Measurements from ENCODE around the gene NEGR1.

Gene NEGR1

DNA sequence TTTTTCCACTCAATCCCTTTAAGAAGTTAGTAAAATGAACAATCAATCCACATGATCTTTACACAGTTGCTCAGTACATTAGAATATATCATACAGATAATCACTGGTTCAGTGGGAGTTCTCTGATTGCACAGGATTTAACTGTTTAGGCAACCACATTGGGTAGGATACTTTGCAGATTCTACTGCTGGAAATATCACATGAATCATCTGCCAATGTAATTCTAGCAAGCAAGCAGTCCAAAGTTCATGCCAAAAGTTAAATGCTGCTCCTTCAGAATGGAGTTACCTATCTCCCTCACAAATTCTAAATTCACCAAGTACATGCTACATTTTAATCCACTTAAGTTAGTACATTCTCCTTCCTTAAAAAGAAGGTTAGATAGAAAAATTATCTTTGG is 52.4 kb downstream of the NEGR1 start:
- DNase-seq: no peak

GRCh38 chr1:72227667-72228066 is 54.7 kb downstream of the NEGR1 start:
- DNase-seq: no peak

DNA sequence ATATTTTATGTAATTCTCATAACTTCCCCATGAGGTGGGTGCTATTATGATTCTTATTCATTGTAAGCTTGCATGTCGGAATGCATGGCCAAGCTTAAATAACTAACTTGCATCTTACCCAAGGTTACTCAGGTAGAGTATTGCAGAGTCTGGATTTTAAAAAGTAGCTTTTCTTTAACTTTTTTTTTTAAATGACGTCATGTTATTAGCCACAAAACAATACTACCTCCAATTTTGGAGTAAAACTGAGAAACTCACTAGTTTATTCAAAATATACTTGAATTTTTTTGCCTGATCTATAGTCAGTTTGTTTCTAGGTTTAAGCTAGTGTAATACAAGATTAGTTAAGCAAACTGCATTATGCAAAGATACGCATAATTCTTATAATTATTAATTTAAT is 57.8 kb downstream of the NEGR1 start:
- no peak for DNase-seq

GRCh38 chr1:72221811-72222210 is 60.5 kb downstream of the NEGR1 start:
- no peak for DNase-seq

DNA sequence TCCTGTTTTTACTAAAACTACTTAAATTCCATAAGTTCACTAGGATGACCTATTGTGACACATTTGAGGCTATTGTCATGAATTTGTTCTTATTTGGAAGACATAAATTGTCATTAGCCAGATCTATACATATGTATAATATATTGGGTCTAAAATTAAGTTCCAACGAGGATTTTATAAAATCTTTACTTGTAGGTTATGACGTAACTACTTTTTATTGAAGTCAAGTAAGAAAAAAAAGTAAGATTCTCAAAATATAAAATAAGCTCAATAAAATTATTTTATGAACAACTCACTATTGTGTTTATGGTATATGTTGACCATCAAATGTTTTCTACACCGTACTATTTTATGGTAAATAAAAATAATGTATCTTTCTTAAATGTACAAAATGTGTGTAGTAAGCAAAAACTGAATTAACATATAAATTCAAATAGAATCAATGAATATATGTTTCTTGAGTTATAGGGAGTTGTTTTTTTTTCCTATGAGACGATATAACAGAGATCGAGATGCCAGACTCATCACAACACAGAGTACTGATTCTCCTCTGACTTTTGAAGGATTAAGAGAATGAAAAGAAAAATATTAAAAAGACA is 64.1 kb downstream of the NEGR1 start:
- no peak for DNase-seq

- DNase-seq: no peak
Measured at GRCh38 chr1:72207059-72207458, 75.3 kb downstream of the NEGR1 start.

GRCh38 chr1:72202761-72203160 is 79.6 kb downstream of the NEGR1 start:
- DNase-seq: no peak

DNA sequence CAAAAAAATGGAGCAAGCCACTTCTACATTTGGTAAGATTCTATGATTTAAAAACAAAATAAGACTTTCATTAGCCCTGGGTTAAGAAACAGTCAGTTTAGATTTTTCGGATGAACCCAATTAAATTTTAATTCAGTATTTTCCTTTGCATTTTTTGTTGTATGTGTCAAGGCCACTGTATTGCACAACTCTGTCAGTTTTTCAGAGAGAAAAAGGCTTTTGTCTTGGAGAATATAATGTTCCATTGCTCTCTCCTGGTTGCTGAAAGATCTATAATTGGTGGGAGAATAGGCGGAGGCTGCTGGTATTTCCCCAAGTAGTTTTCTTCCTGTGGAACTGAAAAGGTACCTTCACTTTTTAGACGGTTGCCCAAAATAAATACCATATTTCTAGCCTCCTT is 84.6 kb downstream of the NEGR1 start:
- DNase-seq: no peak

GRCh38 chr1:72186733-72187307 is 95.5 kb downstream of the NEGR1 start:
- no peak for DNase-seq

- DNase-seq: no peak
Measured at GRCh38 chr1:72184099-72184701, 98.1 kb downstream of the NEGR1 start.

GRCh38 chr1:72182859-72183258 is 99.5 kb downstream of the NEGR1 start:
- no peak for DNase-seq

- no peak for DNase-seq
Measured at GRCh38 chr1:72178266-72178665, 104.1 kb downstream of the NEGR1 start.

DNA sequence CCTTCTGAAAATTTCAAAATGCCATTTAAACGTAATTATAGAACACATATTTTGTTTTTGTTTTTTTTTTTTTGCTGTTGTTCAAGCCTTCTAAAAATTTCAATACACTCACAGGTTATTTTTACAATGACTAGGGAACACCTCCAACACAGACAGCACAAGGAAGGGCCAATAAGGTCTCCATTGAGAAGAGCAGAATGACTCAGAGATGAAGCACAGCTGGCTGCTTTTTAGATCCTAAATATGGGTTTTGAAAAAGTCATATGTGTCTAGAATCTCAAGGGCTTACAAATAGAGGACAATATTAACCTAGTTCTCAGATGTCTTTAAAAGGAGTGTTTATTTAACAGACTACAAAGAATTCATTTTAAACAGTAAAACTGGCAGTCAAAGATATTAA is 104.6 kb downstream of the NEGR1 start:
- DNase-seq: no peak

DNA sequence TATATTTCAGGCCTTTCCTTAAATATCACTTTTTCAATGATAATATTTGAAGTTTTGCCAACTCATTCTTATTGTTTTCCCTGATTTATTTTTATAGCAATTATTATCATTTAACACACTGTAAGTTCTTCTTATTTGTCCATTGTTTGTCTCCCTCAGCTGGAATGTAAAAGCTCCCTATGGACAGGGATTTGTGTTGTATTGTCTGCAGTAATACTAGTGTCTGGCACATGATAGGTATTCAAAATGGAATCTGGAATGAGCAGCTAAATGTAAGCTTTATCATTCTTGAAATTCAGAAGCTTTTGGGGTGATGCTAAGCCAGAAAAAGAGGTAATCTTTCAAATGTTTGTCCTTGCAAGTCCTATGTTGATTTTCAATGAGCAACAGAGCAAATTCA is 112.1 kb downstream of the NEGR1 start:
- no peak for DNase-seq

DNA sequence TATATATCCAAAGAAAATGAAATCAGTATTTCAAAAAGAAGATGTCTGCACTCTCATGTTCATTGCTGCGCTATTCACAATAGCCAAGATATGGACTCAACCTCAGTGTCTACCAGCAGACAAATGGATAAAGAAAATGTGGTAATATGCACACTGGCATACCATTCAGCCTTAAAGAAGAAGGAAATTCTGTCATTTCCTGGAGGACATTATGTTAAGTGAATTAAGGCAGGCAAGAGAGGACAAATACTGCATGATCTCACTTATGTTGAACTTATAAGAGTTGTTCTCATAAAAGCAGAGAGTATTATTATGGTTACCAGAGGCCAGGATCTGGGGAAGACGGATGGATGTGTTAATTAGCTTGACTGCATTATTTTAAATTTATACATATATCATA is 115.9 kb downstream of the NEGR1 start:
- no peak for DNase-seq

DNA sequence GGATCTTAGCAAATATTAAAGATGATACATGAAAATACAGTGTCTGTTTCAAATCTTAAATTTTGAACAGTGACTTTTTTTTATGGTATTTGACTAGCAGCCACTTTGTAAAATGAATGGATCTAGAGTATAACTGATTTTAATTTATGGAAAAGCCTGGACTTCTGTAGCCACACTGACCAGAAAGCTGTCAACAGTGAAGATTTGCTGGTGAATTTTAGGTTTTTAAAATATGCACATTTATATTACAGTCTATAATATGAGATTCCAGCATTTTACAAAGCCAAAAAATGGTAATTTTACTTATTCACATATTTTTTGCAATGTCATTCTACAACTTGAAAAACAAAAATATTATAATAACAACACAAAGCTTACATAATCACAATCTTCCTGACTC is 131.8 kb downstream of the NEGR1 start:
- DNase-seq: no peak

DNA sequence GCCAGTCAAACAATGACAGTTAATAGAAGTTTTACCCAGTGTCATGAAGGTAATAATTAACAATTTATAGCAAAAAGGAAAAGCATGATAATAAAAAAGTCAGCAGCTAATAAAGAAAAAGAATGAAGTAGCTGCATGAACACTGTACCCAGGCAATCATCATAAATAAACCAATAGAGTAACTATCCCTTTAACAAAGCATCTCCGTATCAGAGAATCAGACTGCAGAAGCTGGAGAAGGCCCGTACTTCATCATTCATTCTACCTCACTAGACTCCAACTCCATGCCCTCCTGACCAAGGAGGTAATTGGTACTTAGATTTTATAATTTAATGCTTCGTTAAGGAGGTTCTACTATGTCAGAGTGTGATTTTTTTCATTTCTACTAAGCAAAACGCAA is 140.5 kb downstream of the NEGR1 start:
- no peak for DNase-seq

DNA sequence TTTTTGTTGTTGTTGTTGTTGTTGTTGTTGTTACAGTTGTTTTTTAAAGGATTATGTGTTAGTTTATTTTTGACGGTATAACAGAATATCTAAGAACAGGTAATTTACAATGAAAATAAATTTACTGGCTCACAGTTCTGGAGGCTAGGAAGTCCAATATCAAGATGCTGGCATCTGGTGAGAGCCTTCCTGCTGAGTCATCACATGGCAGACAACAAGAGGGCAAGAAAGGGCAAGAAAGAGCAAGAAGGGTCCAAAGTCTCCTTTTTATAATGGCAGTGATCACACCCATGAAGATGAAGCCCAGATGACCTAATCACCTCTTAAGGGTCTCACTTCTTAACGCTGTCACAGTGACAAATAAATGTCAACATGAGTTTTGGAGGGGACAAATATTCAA is 142.1 kb downstream of the NEGR1 start:
- no peak for DNase-seq

GRCh38 chr1:72137656-72138055 is 144.7 kb downstream of the NEGR1 start:
- no peak for DNase-seq

DNA sequence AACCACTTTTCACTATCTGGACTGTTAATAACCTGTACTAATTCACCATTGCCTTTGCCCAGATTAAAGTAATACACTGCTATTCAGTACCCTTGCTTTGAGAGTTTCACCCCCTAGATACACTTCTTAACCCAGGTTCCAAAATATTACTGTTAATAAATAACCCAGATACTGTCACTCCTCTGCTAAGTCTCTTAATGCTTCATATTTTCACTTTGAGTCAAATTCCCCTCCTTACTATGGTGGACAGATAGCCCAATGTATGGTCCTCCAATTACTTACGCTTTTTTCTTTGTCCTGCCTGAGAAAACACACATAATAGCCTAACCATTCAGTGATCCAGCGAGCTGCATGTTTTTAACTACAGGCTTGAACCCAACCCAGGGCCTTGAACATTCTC is 152.5 kb downstream of the NEGR1 start:
- DNase-seq: no peak

DNA sequence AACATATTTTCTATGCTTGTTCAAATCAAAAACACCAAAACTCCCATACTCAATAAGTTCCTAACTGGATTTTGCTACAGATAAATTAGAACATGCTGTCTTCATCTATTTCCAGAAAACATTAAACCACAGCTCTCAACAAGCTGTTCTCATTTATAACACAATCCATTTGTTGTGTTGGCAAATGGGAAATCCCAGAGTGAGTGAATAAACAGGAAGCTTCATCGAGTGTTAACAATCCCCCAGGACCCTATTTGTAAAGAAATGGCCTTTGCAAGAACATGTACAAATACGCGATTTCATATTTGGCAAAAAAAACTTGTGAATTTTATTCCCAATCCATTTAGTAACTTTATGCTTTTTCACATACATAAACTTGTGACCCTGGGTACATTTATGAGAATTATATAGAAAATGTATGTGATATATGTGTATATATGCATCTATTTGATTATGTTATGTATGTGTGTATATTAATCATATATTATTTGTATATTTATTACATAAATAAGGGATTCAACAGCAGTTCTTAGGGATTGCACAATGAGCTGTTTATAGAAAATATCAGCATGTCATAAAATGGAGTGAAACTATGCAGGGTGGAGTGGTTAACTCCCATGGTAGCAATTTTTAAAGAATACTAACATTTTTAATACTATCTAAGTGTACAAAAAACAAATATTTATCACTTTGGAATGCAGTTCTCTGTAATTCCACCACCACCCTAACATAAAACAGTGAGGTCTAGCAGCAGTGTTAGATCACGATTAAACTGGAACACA is 160.0 kb downstream of the NEGR1 start:
- DNase-seq: no peak

GRCh38 chr1:72119491-72119890 is 162.8 kb downstream of the NEGR1 start:
- DNase-seq: no peak

- no peak for DNase-seq
Measured at GRCh38 chr1:72117621-72118020, 164.7 kb downstream of the NEGR1 start.

DNA sequence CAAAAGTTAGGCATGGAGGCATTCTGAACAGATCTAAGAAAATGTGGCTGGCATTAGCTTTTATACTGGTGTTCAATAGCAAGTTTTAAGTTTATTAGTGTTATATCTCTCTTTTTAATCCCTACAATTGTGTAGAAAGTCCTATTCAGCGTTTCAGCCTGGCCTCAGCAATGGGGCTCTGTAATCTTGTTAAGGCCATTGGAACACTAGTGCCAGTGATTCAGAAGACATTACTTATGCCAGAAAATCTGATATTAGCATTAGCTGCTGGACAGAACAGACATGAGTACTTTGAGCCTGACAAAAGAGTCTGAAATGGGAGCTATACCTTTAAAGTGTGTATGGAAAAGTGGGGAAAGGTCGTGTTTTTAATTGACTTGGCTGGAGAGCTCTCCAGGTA is 167.0 kb downstream of the NEGR1 start:
- DNase-seq: no peak

Data from left hindlimb (tissue), 1 donor.